Measurements from ENCODE around the gene HEATR3.

DNA sequence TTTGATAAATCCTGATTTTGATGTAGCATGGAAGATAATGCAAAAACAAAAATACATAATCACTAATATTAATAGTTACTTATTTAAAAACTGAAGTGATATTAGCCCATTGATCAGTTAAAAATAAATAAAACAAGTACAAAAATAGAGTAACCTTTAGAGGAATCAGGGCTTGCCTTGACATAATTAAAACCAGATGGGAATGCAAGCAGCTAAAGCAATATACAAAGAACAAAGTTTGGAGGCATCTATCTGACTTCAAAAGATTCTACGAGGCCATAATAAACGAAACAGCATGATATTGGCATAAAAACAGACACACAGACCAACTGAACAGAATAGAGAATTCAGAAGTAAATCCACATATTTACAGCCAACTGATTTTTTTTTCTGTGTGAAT lies 15.0 kb upstream of the HEATR3 start:
- TF ChIP-seq POLR2A (IDR thresholded peaks at IDR 0.05): no peak
- TF ChIP-seq, protein P1, sequence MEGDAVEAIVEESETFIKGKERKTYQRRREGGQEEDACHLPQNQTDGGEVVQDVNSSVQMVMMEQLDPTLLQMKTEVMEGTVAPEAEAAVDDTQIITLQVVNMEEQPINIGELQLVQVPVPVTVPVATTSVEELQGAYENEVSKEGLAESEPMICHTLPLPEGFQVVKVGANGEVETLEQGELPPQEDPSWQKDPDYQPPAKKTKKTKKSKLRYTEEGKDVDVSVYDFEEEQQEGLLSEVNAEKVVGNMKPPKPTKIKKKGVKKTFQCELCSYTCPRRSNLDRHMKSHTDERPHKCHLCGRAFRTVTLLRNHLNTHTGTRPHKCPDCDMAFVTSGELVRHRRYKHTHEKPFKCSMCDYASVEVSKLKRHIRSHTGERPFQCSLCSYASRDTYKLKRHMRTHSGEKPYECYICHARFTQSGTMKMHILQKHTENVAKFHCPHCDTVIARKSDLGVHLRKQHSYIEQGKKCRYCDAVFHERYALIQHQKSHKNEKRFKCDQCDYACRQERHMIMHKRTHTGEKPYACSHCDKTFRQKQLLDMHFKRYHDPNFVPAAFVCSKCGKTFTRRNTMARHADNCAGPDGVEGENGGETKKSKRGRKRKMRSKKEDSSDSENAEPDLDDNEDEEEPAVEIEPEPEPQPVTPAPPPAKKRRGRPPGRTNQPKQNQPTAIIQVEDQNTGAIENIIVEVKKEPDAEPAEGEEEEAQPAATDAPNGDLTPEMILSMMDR (IDR thresholded peaks at IDR 0.05): no peak
